HG02852 (cell line): ENCODE results near the gene ADSS1.
"Not testable (repeated sequence)": the region's sequence is repeated elsewhere in the genome, so short reads cannot be mapped to it uniquely, and the experiment has no call there.

ENCODE experiments used
- ATAC-seq: cut with Tn5 transposase; IDR thresholded peaks from one replicate; pipeline ENCODE4 v1.9.1; 2021; ENCODE audit warnings: mild to moderate bottlenecking, moderate library complexity; ENCODE audit not compliant: unreplicated experiment

Gene ADSS1

DNA sequence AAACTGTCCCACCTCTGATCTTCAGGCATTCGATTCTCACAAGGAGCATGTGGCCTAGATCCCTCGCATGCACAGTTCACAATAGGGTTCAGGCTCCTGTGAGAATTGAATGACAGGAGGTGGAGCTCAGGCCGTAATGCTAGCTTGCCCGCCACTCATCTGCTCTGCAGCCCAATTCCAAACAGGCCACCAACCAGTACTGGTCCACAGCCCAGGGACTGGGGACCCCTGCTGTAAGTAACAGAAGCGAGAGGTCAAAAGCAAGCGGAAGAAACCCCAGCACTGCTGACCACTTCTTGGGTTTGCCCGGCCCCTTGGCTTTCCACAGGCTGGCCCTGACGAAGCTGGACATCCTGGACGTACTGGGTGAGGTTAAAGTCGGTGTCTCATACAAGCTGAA is 20.5 kb downstream of the ADSS1 start:
- no peak for ATAC-seq

DNA sequence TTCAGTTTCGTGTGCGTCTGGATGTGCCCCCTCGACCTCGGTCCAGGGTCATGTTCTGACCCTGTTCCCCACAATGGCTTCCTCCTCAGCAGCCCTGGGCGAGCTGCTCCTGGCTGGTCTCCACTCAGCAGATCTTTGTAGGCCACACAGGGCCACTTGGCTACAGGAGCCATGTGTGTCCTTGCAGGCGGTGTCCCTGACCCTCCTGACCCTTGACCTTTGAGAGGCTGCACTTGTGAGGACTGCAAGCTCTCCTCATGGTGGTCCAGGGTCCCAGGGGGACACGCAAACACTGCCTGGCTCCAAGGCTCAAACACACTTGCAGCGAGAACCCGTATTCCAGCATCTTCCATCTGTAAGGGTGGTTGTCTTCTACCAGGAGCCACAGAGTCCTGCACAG is 21.4 kb downstream of the ADSS1 start:
- ATAC-seq, result no peak

GRCh38 chr14:104746071-104746545 is 22.1 kb downstream of the ADSS1 start:
- ATAC-seq, result no peak

DNA sequence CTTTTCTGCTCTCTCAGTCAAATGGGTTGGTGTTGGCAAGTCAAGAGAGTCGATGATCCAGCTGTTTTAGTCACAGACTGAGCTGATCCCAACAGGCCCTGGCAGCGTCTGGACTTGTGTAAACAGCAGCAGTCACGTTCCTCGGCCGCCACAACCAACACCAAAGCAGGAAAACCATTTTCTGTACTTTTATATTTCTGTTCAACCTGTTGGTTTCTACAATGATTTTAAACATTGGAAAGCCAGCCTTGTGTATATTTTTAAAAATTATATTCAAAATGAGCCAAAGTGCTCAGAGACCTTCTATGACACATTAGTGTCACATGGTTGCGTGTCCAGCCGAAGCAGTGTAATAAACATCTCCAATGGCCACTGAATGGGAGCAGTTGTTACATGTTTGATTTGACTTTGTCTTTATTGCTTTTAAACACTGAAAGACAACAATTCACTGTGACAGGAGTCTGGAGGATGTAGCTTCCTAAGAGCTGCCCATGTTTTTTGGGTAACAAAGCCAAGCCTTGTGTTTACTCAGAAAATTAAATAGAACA is 23.0 kb downstream of the ADSS1 start:
- ATAC-seq, result no peak

DNA sequence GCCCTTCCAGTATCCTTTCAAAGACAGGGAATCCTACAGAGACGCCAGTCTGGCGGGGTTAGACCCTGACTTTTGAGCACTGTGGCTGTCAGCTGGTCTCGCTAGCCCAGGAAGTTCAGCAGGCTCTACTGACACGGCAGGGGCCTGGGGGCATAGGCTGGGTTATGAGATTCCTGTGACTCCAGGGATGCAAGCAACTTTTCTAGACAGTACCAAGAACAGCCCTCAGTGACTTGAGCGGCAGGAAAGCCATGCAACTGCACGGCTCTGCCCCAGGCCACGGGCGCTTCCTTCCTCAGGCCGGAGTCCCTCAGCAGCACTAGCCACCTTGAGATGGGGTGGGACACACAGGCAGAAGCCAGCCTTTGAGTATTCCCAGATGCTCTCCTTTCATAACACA is 23.8 kb downstream of the ADSS1 start:
- ATAC-seq, result no peak

DNA sequence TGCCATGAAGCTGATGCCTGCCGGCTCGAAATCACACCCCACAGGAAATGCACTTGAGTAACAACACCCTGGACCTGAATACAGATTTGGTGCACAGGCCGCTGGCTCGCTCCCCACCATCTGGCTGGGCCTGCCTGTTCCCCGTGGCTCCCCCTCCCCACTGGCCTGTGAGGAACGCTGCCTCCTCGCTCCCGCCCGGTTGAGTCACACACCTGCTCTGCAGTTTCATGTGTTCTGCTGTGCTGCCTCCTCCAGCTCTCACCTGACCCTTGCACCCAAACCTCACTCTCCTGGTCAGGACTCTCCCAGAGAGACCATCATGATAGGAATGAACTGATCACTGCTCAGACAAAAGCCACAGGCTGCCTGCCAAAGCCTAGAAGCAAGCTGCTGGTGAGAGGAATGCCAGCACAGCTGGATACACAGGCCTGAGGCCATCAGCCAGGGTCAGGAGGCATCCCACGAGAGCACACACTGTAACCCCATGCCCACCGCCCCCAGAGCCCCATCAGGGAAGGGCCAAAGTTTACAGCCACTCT is 25.2 kb downstream of the ADSS1 start:
- no peak for ATAC-seq

DNA sequence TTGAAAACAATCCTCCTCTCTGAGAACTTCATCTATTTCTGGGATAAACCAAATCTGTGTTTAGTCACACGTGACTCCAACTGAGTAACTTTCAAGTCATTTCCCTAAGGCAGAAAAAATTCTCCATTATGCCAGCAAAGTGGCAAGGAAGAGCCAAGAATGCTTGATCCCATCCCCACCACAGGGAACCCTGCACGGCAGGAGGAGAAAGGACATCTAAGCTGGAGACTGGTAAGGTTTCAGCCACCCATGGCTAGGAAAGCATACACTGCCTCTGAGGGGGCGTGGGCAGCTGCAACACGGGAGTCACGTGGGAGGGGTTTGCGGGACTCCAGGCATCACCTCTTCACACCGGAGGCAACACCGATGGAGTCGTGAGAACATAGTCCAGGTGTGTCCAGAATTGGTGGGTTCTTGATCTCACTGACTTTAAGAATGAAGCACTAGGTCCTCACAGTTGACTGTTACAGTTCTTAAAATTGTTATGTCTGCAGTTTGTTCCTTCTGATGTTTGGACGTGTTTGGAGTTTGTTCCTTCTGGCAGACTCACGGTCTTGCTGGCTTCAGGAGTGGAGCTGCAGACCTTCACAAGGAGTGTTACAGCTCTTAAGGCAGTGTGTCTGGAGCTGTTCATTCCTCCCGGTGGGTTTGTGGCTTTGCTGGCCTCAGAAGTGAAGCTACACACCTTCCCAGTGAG is 26.2 kb downstream of the ADSS1 start:
- no peak for ATAC-seq

GRCh38 chr14:104750753-104751057 is 26.7 kb downstream of the ADSS1 start:
- ATAC-seq, result not testable (repeated sequence)

GRCh38 chr14:104751539-104752422 is 27.8 kb downstream of the ADSS1 start:
- ATAC-seq, result no peak

DNA sequence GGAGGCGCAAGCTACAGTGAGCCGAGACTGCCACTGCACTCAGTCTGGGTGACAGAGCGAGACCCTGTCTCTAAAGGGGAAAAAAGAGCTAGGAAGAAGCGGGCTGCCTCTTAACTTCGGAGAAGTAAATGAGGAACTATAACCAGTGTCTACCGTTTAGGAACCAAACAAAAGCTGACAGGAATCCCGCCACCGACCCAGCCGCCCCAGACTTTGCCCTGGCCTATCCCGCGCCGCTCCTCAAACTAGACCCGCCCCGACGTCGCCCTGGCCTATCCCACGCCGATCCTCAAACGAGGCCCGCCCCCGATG is 28.4 kb downstream of the ADSS1 start:
- ATAC-seq, result no peak

GRCh38 chr14:104752735-104753527 is 28.9 kb downstream of the ADSS1 start, which contains the start of gene SIVA1:
Gene SIVA1, plus strand, starts transcription at chr14:104753147. Its CDS starts 55 bp downstream, at chr14:104753202.
- peak; percentile 84 for ATAC-seq

DNA sequence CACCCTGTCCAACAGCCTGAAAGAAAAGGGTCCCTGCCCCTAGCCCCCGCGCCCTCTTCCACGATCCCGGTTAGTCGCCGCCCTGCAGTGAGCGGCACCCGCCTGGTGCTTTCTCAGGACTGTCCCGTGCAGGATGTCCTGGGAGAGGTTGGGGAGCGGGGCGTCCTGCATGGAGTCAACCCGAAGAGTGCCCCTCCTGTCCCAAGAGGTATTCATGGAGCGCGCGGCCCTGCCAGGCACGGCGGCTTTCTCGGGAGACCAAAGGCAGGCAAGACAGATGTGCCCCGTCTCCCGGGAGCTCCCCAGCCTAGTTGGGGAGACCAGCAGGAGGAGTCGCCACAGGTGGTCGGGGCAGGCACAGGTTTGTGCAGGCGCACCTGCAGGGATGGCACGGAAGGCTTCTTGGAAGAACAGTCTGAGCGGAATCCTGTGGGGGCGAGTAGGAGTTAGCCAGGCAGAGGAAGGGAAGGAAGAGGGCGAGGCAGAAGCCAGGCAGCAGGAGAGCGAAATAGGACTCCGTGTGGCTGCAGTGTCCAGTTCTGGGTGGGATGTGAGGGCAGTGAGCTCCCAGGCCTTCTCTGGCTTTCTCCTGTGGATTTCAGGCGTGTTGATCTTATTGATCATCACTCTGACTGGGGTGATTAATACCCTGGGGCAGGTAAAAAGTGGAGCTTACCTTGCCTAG is 29.6 kb downstream of the ADSS1 start:
- ATAC-seq, result no peak

DNA sequence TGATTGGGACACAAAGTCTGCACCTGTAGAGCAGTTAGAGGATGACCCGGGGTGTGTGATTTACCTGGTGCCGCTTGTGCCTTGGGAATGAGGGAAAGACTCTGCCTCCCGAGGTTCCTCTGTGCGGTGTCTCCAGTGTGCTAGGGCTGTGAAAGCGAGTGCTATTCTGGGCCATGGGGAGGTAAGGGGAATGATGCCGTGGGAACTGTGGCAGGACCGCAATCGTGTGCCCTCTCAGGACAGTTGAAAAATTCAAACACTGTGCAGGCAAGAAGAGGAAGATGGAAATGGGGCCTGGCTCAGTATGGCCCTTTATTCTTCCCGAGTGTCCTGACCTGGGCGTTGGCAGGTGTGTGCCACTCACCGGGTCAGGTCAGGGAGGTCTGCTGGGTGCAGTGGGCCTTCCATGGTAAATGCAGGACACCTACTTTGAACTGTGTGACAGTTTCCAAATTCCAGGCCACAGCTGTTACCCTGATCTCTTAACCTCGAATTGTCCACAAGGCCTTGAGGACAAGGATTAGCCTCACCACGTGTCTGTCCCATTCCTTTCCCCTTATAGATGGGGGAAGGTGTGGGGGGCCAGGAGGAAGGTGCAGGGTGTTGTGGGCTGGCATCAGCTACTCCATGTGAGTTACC is 30.3 kb downstream of the ADSS1 start:
- ATAC-seq, result no peak

- ATAC-seq, result no peak
Observed at GRCh38 chr14:104755621-104756020, 31.6 kb downstream of the ADSS1 start.

GRCh38 chr14:104756477-104757237 is 32.6 kb downstream of the ADSS1 start:
- no peak for ATAC-seq

GRCh38 chr14:104757238-104757585 is 33.2 kb downstream of the ADSS1 start:
- no peak for ATAC-seq

DNA sequence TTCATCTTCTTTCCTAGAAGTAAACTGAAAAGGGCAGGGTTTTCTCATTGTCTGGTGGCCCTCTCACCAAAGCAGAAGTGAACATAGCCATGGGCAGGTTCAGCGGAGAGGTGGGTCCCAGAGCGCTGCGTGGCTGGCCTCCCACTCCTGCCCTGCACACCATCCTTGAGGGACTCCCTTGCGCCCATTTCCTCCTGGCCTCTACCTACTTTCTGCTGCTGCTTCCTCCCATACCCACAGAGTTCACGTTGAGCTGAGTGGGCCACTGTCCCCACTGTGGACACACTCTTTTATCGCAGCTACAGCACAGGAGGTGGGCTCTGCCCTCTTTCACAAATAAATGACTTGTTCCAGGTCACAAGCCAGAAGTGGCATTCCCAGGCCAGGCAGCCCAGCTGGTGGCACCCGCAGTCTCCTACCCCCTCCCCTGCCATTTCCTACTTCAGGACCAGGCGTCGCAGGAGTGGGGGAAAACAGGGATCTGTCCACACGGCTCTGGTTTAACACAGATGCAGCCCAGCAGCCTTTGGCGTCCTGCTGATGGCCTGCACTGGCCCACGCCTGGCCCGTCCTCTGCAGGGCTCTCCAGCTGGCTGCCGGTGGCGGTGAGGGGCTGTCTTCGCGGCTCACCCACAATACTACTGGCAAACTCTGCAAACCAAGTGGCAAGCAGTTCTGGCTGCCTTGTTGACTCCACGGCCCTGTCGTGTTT is 33.8 kb downstream of the ADSS1 start:
- no peak for ATAC-seq
